ENCODE measurements around the gene NLRP9.
"Not testable (repeated sequence)": the region's sequence is repeated elsewhere in the genome, so short reads cannot be mapped to it uniquely, and the experiment has no call there.

Gene NLRP9

GRCh38 chr19:55738302-55738701, at the start of gene NLRP9:
Gene NLRP9, minus strand, starts transcription at chr19:55738402. Its CDS starts 28 bp downstream, at chr19:55738374.
- Mint-ChIP-seq H3K27ac (no peak within 1 kb of the TSS), H3K4me1 (no peaks in the 10 kb centered on the region), H3K4me3 (no peak within 1 kb of the TSS), H3K9me3 (no peaks in the 10 kb centered on the region), H3K27me3 (no peaks in the 10 kb centered on the region), H3K36me3 (no peaks in the 10 kb centered on the region)
- ATAC-seq: no peak

- no peak overlapping the region for H3K4me3 Mint-ChIP-seq
- H3K36me3 Mint-ChIP-seq: no peaks in the 10 kb centered on the region
- peaks cover 3% of the 10 kb centered on the region for H3K9me3 Mint-ChIP-seq
- no peak overlapping the region for H3K27ac Mint-ChIP-seq
- H3K27me3 Mint-ChIP-seq: peaks cover 56% of the 10 kb centered on the region
- H3K4me1 Mint-ChIP-seq: no peaks in the 10 kb centered on the region
- ATAC-seq: no peak
Measured at GRCh38 chr19:55781112-55781511, 42.9 kb upstream of the NLRP9 start.

GRCh38 chr19:55778331-55778730, 40.1 kb upstream of the NLRP9 start:
- no peaks in the 10 kb centered on the region for H3K36me3 Mint-ChIP-seq
- peaks cover 74% of the 10 kb centered on the region for H3K27me3 Mint-ChIP-seq
- no peak overlapping the region for H3K27ac Mint-ChIP-seq
- no peak for ATAC-seq
- H3K4me3 Mint-ChIP-seq: no peak overlapping the region
- peaks cover 3% of the 10 kb centered on the region for H3K9me3 Mint-ChIP-seq
- H3K4me1 Mint-ChIP-seq: no peaks in the 10 kb centered on the region

- no peak overlapping the region for H3K4me3 Mint-ChIP-seq
- no peaks in the 10 kb centered on the region for H3K4me1 Mint-ChIP-seq
- H3K27me3 Mint-ChIP-seq: peaks cover 74% of the 10 kb centered on the region
- peaks cover 3% of the 10 kb centered on the region for H3K9me3 Mint-ChIP-seq
- no peak overlapping the region for H3K27ac Mint-ChIP-seq
- no peaks in the 10 kb centered on the region for H3K36me3 Mint-ChIP-seq
- ATAC-seq: no peak
Measured at GRCh38 chr19:55777528-55777927, 39.3 kb upstream of the NLRP9 start.

DNA sequence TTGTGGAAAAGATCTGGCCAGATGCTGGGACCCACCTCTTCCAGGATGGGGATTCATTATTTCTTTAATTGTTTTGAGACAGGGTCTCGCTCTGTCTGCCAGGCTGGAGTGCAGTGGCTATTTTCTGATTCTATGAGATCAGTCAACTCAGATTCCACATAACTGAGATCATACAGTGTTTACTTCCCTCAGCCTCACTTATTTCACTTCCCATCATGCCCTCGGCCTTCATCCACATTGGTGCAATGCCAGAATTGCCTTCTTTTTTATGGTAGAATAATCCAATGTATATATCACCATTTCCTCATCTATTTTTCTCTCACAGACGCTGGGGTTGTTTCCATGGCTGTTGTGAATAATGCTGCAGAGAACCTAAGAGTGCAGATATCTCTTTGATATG, 31.4 kb upstream of the NLRP9 start:
- not testable (repeated sequence) for H3K4me1 Mint-ChIP-seq, H3K4me3 Mint-ChIP-seq, H3K36me3 Mint-ChIP-seq, ATAC-seq, H3K27ac Mint-ChIP-seq
- Mint-ChIP-seq H3K9me3 (peaks cover 16% of the 10 kb centered on the region), H3K27me3 (peaks cover 42% of the 10 kb centered on the region)

- not testable (repeated sequence) for H3K36me3 Mint-ChIP-seq, H3K27ac Mint-ChIP-seq, ATAC-seq, H3K4me1 Mint-ChIP-seq, H3K4me3 Mint-ChIP-seq
- Mint-ChIP-seq H3K27me3 (peaks cover 43% of the 10 kb centered on the region), H3K9me3 (peaks cover 16% of the 10 kb centered on the region)
Measured at GRCh38 chr19:55768818-55769217, 30.6 kb upstream of the NLRP9 start, which contains the start of gene RFPL4AL1. Gene RFPL4AL1, plus strand, starts transcription at chr19:55769118. Its CDS starts 2,687 bp downstream, at chr19:55771805.

GRCh38 chr19:55766466-55766865, 28.3 kb upstream of the NLRP9 start:
- Mint-ChIP-seq H3K4me3 (no peak overlapping the region), H3K36me3 (no peaks in the 10 kb centered on the region)
- no peak for ATAC-seq

DNA sequence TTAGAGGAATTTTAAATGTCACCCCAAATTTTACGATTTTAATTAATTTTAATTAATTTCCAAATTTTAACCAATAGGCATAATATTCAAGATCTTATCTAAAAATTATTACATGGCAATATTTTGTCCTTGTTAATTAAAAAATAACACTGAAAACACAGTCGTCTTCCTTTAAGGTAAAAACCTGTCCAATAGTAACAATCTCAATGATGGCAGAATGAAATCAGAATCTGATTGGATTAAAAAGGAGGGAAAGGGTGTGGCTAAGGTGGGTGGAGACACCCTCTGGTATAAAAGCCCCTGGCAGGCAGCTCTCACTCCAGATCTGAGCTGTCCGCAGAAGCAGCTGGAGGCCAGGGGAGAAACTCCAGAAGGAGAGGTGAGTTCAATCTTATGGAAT, 20.6 kb upstream of the NLRP9 start, which contains the start of gene RFPL4A:
Gene RFPL4A (plus strand): TSS at position 301 of the 400 bp plus-strand sequence. CDS start 2,704 bp downstream, outside the sequence.
- H3K27ac Mint-ChIP-seq, H3K4me3 Mint-ChIP-seq, ATAC-seq, H3K9me3 Mint-ChIP-seq, H3K36me3 Mint-ChIP-seq, H3K4me1 Mint-ChIP-seq: not testable (repeated sequence)
- H3K27me3 Mint-ChIP-seq: peaks cover 14% of the 10 kb centered on the region

More at GRCh38 chr19:55766466-55766865, 28.3 kb upstream of the NLRP9 start:
- Mint-ChIP-seq H3K27ac (no peak overlapping the region), H3K4me1 (no peaks in the 10 kb centered on the region), H3K27me3 (peaks cover 43% of the 10 kb centered on the region), H3K9me3 (peaks cover 16% of the 10 kb centered on the region)

DNA sequence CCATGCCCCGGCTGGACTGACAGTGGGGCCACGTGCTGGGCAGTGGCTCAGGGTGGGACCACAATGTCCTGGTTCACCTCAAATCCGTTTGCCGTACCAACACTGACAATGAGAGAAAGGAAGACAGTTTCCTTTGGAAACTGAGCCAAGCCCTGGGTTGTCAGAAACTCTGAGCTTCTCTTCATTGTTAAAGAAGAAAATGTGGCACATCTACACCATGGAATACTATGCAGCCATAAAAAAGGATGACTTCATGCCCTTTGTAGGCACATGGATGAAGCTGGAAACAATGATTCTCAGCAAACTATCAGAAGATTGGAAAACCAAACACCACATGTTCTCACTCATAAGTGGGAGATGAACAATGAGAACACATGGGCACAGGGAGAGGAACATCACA, 18.6 kb upstream of the NLRP9 start:
- not testable (repeated sequence) for H3K4me3 Mint-ChIP-seq, H3K9me3 Mint-ChIP-seq, ATAC-seq, H3K27ac Mint-ChIP-seq, H3K4me1 Mint-ChIP-seq, H3K36me3 Mint-ChIP-seq
- peaks cover 23% of the 10 kb centered on the region for H3K27me3 Mint-ChIP-seq

GRCh38 chr19:55753401-55753800, 15.2 kb upstream of the NLRP9 start:
- Mint-ChIP-seq H3K36me3 (no peaks in the 10 kb centered on the region), H3K27ac (no peak overlapping the region), H3K4me3 (no peak overlapping the region), H3K9me3 (no peaks in the 10 kb centered on the region), H3K4me1 (no peaks in the 10 kb centered on the region), H3K27me3 (peaks cover 16% of the 10 kb centered on the region)
- ATAC-seq: no peak

DNA sequence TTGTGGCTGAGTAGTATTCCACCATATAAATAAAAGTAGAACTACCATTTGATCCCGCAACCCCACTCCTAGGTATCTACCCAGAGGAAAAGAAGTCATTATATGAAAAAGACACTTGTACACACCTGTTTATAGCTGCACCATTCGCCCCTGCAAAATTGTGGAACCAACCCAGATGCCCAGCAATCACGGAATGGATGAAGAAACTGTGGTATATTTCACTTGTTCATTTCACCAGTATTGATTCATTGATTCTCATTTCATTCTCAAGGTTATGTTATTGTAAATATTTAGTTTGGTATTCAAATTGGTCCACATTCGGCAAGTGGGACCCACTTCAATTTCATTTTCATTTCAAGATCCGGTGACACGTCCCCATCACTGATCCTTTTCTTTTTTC, 12.5 kb upstream of the NLRP9 start:
- no peak for ATAC-seq
- no peak overlapping the region for H3K27ac Mint-ChIP-seq
- H3K27me3 Mint-ChIP-seq: peaks cover 9% of the 10 kb centered on the region
- H3K36me3 Mint-ChIP-seq: no peaks in the 10 kb centered on the region
- H3K4me1 Mint-ChIP-seq: no peaks in the 10 kb centered on the region
- no peaks in the 10 kb centered on the region for H3K9me3 Mint-ChIP-seq
- no peak overlapping the region for H3K4me3 Mint-ChIP-seq

GRCh38 chr19:55730378-55730777, 7.8 kb downstream of the NLRP9 start:
- H3K27ac Mint-ChIP-seq, H3K36me3 Mint-ChIP-seq, H3K4me1 Mint-ChIP-seq, H3K4me3 Mint-ChIP-seq, H3K27me3 Mint-ChIP-seq, ATAC-seq, H3K9me3 Mint-ChIP-seq: not testable (repeated sequence)

DNA sequence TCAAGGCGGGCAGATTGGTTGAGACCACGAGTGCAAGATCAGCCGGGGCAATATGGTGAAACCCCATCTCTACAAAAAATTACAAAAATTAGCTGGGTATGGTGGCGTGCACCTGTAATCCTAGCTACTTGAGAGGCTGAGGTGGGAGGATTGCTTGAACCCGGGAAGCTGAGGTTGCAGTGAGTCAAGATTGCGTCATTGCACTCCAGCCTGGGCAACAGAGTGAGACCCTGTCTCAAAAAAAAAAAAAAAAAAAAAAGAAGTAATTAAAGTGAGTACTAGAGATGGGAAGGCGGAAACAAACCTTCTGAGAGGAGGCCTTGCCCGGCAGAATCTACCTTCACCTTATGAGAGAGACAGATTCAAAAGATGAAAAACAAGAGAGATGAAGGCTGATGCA, 14.7 kb downstream of the NLRP9 start:
- H3K4me3 Mint-ChIP-seq: no peak overlapping the region
- H3K27ac Mint-ChIP-seq: no peak overlapping the region
- H3K4me1 Mint-ChIP-seq: no peaks in the 10 kb centered on the region
- peaks cover 15% of the 10 kb centered on the region for H3K9me3 Mint-ChIP-seq
- no peak for ATAC-seq
- H3K36me3 Mint-ChIP-seq: no peaks in the 10 kb centered on the region
- H3K27me3 Mint-ChIP-seq: peaks cover 49% of the 10 kb centered on the region

DNA sequence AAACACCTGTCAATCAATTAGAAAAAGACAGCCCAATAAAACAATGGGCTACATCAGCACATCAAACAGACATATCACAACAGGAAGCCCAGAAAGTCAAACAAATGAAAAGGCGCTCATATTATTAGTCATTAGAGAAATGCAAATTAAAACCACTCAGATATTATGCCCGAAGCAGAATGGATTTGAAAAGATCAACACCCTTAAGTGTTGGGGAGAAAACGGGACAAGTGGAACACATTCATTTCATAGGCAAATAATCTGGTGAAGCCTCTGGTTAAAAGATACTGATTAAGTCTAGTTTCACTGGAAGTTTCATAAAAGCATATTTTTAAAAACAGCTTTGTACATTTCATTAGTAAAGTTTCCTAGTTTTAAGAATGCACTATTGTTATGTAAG, 17.4 kb downstream of the NLRP9 start:
- peaks cover 15% of the 10 kb centered on the region for H3K9me3 Mint-ChIP-seq
- H3K27me3 Mint-ChIP-seq: peaks cover 71% of the 10 kb centered on the region
- H3K4me3 Mint-ChIP-seq: no peak overlapping the region
- H3K4me1 Mint-ChIP-seq: no peaks in the 10 kb centered on the region
- ATAC-seq: no peak
- no peak overlapping the region for H3K27ac Mint-ChIP-seq
- no peaks in the 10 kb centered on the region for H3K36me3 Mint-ChIP-seq

DNA sequence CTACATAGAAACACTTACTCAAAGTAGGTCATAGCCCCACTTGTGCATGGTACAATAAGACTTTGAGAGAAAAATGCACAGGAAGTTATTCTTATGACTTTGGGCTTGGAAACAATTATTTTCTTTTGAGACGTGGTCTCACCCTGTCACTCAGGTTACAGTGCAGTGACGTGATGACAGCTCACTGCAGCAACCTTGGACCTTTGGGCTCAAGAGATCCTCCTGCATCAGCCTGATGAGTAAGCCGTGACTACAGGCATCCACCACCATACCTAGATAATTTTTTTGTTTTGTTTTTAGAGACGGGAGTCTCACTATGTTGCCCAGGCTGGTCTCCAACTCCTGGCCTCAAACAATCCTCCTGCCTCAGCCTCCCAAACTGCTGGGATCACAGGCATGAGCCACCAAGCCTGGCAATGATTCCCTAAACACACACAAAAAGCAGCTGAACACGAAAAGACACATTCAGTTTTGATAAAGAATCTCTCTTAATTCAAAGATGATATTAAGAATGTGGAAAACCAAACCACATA, 17.9 kb downstream of the NLRP9 start:
- H3K27me3 Mint-ChIP-seq: peaks cover 71% of the 10 kb centered on the region
- no peaks in the 10 kb centered on the region for H3K36me3 Mint-ChIP-seq
- H3K27ac Mint-ChIP-seq: no peak overlapping the region

GRCh38 chr19:55717879-55718711, 20.1 kb downstream of the NLRP9 start:
- not testable (repeated sequence) for H3K36me3 Mint-ChIP-seq, H3K4me3 Mint-ChIP-seq, ATAC-seq, H3K4me1 Mint-ChIP-seq, H3K27ac Mint-ChIP-seq
- Mint-ChIP-seq H3K9me3 (peaks cover 16% of the 10 kb centered on the region), H3K27me3 (peaks cover 65% of the 10 kb centered on the region)

More for the DNA sequence above, 17.9 kb downstream of the NLRP9 start:
- Mint-ChIP-seq H3K9me3 (peaks cover 15% of the 10 kb centered on the region), H3K4me3 (no peak overlapping the region), H3K4me1 (no peaks in the 10 kb centered on the region)
- no peak for ATAC-seq

Data from stimulated activated memory B cell treated with anti-CD40 and anti-IgM and Interleukin-4, amounts not matched to agents 10 μg/mL and 1 μg/mL and 100 μg/mL, for 72 hours (primary cell).